Measurements from ENCODE around the gene SLC15A2. TPM values are rescaled to one million over a fixed set of nuclear protein-coding genes. Genes with fewer than 3 reads are reported as not detected.

SLC15A2 gene
- total and polyA plus RNA-seq, 10 donors = 4.3 to 18.7 (median 11.2) TPM

DNA sequence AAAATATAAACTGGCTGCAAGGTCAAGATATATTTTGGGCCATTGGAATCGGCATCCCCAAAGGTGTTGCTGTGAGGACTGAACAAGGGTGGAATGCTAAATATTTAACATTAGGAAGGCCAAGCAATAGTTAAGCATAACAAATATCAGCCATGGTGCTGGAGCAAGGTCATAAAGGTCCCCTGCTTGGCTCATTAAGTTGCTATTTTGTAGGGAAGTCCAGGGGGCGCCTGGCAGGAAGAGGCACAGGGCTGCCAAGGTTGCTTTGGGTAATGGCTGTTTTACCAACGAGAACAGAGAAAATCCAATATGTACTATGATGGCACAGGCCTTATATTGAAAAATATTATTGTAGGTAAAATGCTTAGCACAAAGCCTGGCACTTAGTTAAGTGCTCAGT, 62.2 kb downstream of the SLC15A2 start:
- DNase-seq = no peak
- H3K27ac ChIP-seq = peak overlapping the region in 3 of 8 donors; percentile 16 to 51 (median 40)
- H3K4me1 ChIP-seq = peaks cover 0 to 17% (median 4%) of the 10 kb centered on the region in 6 donors
- intact Hi-C loops (cut with DNase I; ENCODE audit: low total_unique reads) = no loop called here
- peaks cover 0 to 17% (median 0%) of the 10 kb centered on the region in 6 donors for H3K36me3 ChIP-seq
- 69 to 83% (median 75%) methylated on average over 3 of the region's 3 CpGs for WGBS, 5 donors
- no peaks in the 10 kb centered on the region for H3K27me3 ChIP-seq (replicated peaks in 1 of 7)
- no peak for TF ChIP-seq POLR2A (IDR thresholded peaks at IDR 0.05)
- TF ChIP-seq POLR2AphosphoS5 (IDR thresholded peaks at IDR 0.05) = no peak
- TF ChIP-seq, protein P1, sequence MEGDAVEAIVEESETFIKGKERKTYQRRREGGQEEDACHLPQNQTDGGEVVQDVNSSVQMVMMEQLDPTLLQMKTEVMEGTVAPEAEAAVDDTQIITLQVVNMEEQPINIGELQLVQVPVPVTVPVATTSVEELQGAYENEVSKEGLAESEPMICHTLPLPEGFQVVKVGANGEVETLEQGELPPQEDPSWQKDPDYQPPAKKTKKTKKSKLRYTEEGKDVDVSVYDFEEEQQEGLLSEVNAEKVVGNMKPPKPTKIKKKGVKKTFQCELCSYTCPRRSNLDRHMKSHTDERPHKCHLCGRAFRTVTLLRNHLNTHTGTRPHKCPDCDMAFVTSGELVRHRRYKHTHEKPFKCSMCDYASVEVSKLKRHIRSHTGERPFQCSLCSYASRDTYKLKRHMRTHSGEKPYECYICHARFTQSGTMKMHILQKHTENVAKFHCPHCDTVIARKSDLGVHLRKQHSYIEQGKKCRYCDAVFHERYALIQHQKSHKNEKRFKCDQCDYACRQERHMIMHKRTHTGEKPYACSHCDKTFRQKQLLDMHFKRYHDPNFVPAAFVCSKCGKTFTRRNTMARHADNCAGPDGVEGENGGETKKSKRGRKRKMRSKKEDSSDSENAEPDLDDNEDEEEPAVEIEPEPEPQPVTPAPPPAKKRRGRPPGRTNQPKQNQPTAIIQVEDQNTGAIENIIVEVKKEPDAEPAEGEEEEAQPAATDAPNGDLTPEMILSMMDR (IDR thresholded peaks at IDR 0.05 in 8 of 11, conservative IDR thresholded peaks at IDR 0.05 in 3 of 11) = no peak
- peaks cover 4 to 33% (median 19%) of the 10 kb centered on the region in 8 donors for H3K9me3 ChIP-seq
- H3K4me3 ChIP-seq = no peak overlapping the region

GRCh38 chr3:121957674-121958415, 63.6 kb downstream of the SLC15A2 start:
- WGBS, 5 donors = 51 to 69% (median 52%) methylated on average over 2 of the region's 2 CpGs
- peaks cover under 1 to 26% (median 8%) of the 10 kb centered on the region in 8 donors for H3K9me3 ChIP-seq
- peaks cover 0 to 13% (median 0%) of the 10 kb centered on the region in 6 donors for H3K36me3 ChIP-seq
- H3K4me3 ChIP-seq = no peak overlapping the region
- intact Hi-C loops (cut with DNase I; ENCODE audit: low total_unique reads) = no loop called here
- TF ChIP-seq POLR2AphosphoS5 (IDR thresholded peaks at IDR 0.05) = peak in 1 of 3 donors; percentile 65
- TF ChIP-seq, protein P1 (IDR thresholded peaks at IDR 0.05 in 8 of 11, conservative IDR thresholded peaks at IDR 0.05 in 3 of 11) = no peak
- TF ChIP-seq POLR2A (IDR thresholded peaks at IDR 0.05) = no peak
- DNase-seq = no peak
- H3K27ac ChIP-seq = peak overlapping the region in 3 of 8 donors; percentile 40 to 64 (median 51)
- peaks cover 0 to 17% (median 4%) of the 10 kb centered on the region in 6 donors for H3K4me1 ChIP-seq
- H3K27me3 ChIP-seq (replicated peaks in 1 of 7) = no peaks in the 10 kb centered on the region

DNA sequence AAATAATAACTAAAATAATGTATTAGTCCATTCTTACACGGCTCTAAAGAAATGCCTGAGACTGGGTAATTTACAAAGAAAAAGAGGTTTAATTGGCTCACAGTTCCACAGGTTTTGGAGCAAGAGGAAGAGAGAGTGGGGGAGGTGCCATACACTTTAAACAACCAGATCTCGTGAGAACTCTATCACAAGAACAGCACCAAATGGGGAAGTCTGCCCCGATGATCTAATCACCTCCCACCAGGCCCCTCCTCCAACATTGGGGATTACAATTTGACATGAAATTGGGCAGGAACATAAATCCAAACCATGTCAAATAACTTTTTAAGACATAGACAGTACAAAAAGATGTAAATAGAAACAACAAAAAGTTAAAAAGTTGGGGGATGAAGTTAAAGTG, 64.6 kb downstream of the SLC15A2 start:
- Histone ChIP-seq H3K27ac (peak overlapping the region in 1 of 8 donors; percentile 51), H3K27me3 (replicated peaks in 1 of 7) (no peaks in the 10 kb centered on the region), H3K36me3 (peaks cover 0 to 13% (median 0%) of the 10 kb centered on the region in 6 donors), H3K4me3 (no peak overlapping the region), H3K9me3 (peaks cover 0 to 23% (median 1%) of the 10 kb centered on the region in 8 donors), H3K4me1 (peaks cover 0 to 17% (median 4%) of the 10 kb centered on the region in 6 donors)
- 60 to 74% (median 66%) methylated on average over 3 of the region's 3 CpGs for WGBS, 5 donors
- DNase-seq = no peak
- intact Hi-C loops (cut with DNase I; ENCODE audit: low total_unique reads) = no loop called here
- TF ChIP-seq POLR2AphosphoS5 (IDR thresholded peaks at IDR 0.05) = no peak
- TF ChIP-seq, protein P1 (IDR thresholded peaks at IDR 0.05 in 8 of 11, conservative IDR thresholded peaks at IDR 0.05 in 3 of 11) = no peak
- no peak for TF ChIP-seq POLR2A (IDR thresholded peaks at IDR 0.05)

DNA sequence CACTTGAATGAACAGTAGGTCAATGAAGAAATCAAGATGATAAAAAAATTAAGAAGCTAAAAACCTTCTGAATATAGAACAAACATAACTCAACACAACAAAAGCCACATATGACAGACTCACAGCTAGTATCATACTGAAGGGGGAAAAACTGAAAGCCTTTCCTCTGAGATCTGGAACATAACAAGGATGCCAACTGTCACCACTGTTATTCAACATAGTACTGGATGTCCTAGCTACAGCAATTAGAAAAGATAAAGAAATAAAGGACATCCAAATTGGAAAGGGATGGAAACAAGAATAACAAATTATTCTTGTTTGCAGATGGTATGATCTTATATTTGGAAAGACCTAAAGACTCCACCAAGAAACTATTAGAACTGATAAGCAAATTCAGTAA, 67.1 kb downstream of the SLC15A2 start:
- peaks cover 0 to 13% (median 0%) of the 10 kb centered on the region in 6 donors for H3K36me3 ChIP-seq
- no peaks in the 10 kb centered on the region for H3K27me3 ChIP-seq (replicated peaks in 1 of 7)
- H3K4me1 ChIP-seq = peaks cover 0 to 15% (median 4%) of the 10 kb centered on the region in 6 donors
- H3K27ac ChIP-seq = no peak overlapping the region
- H3K9me3 ChIP-seq = peaks cover 0 to 22% (median 8%) of the 10 kb centered on the region in 8 donors
- intact Hi-C loops (cut with DNase I; ENCODE audit: low total_unique reads) = no loop called here
- no peak for DNase-seq
- TF ChIP-seq, protein P1 (IDR thresholded peaks at IDR 0.05 in 8 of 11, conservative IDR thresholded peaks at IDR 0.05 in 3 of 11) = no peak
- TF ChIP-seq POLR2AphosphoS5 (IDR thresholded peaks at IDR 0.05) = no peak
- no peak overlapping the region for H3K4me3 ChIP-seq

All from spleen (tissue), 11 donors.